NCI-H2081 treated with DMSO at 0.1 percent for 48 hours (cell line): ENCODE results near the gene TOLLIP.

ENCODE experiments used
- DNase-seq: peaks from one replicate; lab custom pipeline; 2025; lab: John Stamatoyannopoulos, UW

Gene TOLLIP

GRCh38 chr11:1297576-1298473 is 11.6 kb downstream of the TOLLIP start:
- no peak for DNase-seq

DNA sequence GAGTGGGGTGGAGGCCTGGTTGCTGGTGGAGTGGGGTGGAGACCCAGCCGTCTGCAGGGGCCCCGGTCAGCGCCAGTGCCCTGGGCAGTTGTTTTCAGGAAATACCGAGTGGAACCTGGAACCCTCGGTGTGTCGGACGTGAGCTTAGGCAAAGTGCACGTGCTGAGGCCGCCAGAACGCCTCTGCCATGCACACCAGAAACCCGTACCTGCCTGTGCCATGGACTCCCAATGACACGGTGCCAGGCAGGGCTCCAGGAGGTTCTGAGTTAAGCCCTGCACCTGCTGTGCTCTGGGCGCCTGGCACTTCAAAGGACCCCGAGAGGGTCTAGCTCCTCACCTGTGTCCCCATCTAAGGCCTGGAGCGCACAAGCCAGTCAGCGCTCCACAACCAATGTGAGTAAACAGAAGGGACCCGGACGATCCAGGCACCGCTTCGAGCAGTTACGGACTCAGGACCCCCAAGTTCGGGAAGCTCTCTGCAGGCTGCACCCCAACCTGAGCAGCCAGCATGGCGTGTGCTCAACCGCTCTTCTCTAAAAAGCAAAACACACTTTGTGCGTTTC is 12.3 kb downstream of the TOLLIP start:
- DNase-seq: no peak

GRCh38 chr11:1296287-1296686 is 13.1 kb downstream of the TOLLIP start:
- DNase-seq: no peak

DNA sequence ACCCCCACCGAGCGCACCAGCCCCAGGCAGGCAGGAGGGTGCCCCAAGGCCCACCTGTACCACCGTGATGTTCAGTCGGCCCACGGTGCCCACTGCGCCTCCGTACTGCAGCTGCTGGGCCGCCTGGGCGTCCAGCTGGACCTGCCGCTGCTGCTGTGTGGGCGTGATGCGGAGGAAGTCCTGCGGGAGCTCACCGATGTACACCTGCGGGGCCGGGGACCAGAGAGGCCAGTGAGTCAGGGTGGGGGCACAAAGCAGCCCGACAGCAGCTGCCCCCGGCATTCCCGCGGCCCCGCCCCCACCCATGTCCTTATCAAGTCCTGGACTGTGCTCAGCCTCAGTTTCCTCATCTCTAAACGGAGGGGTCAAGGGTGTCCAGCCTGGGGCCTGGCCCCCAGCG is 13.8 kb downstream of the TOLLIP start:
- no peak for DNase-seq

- no peak for DNase-seq
Observed at GRCh38 chr11:1295086-1295485, 14.3 kb downstream of the TOLLIP start.

- DNase-seq: no peak
Observed at GRCh38 chr11:1293619-1294015, 15.8 kb downstream of the TOLLIP start.

- DNase-seq: no peak
Observed at GRCh38 chr11:1292644-1293618, 16.5 kb downstream of the TOLLIP start.

DNA sequence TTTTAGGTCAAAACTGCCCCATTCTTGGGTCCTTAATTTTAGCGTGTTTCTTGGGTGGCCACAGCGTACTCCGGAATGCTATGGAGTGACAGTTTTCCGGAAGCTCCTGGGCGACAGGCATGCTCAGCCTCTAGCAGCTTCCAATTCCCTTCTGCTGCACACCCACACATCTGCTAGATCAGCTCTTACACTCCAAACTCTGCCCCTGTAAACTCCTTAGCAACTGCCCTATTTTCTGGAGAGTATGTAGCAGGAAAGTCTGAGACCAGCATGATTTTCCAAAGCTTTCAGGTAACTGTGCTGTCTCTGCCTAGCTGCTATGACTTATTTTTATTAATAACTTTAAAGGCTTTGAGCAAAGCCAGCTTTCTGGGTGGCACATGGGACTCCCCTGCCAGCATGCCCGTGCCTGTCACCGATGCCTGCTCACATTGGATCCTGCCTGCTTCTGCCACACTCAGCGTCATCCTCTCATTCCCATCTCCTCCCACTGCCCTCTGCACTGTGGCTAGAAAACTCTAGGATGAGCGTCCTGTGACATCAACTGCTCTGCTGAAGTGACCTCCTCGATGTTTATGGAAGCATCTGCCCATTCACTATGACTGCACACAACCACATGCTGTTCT is 17.3 kb downstream of the TOLLIP start:
- DNase-seq: no peak

DNA sequence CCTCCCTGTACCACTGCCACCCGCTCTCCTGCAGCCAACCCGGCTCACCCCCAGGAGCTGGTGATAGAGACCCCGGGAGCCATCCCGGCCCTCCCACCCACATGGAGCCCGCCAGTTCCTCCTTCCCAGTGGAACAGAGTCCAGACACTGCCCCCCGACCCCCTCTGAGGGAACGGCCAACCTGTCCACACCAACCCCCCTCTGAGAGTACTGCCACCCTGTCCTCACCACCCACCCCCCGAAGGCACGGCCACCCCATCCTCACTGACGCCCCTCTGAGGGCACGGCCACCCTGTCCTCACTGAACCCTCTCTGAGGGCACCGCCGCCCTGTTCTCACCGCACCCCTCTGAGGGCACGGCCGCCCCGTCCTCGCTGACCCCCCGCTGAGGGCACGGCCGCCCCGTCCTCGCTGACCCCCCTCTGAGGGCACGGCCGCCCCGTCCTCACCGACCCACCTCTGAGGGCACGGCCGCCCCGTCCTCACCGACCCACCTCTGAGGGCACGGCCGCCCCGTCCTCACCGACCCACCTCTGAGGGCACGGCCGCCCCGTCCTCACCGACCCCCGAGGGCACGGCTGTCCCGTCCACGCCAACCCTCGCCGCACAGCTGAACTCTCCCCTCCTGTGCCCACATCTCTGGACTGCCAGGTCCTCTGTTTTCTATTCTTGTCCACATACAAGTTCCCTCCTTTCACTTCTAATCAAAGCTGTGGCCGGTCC is 18.0 kb downstream of the TOLLIP start:
- no peak for DNase-seq

GRCh38 chr11:1290052-1291040 is 19.1 kb downstream of the TOLLIP start:
- DNase-seq: no peak

GRCh38 chr11:1289211-1289935 is 20.1 kb downstream of the TOLLIP start:
- DNase-seq: no peak

GRCh38 chr11:1288426-1289151 is 20.8 kb downstream of the TOLLIP start:
- no peak for DNase-seq

DNA sequence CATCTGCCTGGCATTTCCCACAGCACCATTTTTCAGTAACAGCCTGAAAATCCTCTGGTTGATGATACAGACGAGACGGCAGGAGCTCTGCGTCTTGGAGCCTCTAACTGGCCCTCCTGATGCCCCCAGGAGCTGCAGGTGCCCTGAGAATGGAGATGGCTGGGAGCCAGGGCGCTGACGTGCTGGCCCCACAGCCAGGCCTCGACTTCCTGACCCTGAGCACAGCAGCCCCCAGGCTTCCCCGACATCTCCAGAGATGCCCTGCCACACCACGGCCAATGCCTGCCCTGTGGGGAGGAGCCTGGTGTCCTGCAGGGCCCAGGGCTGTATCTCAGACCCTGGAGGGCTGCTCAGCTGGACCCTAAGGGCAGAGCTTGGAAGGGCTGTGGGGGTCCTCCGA is 21.5 kb downstream of the TOLLIP start:
- DNase-seq: no peak

DNA sequence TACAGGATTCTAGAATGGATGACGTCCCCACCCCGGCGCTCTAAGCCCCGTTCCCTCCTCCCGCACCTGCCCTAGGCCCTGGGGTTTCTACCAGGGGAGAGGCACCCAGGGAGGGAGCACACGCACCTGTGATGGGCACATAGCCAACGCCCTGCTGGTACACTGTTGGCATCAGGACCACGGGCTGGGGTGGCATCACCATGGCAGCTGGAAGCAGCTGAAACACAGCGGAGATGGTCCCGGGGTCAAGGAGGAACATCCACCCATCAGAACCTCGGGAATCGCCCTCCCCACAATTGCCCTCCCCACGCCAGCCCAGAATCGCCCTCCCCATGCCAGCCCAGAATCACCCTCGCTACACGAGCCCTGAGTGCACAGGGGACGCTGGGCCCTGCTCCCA is 23.6 kb downstream of the TOLLIP start:
- DNase-seq: no peak

GRCh38 chr11:1285316-1285744 is 24.1 kb downstream of the TOLLIP start:
- no peak for DNase-seq

- no peak for DNase-seq
Observed at GRCh38 chr11:1283906-1284305, 25.5 kb downstream of the TOLLIP start.

GRCh38 chr11:1283091-1283511 is 26.3 kb downstream of the TOLLIP start:
- no peak for DNase-seq

DNA sequence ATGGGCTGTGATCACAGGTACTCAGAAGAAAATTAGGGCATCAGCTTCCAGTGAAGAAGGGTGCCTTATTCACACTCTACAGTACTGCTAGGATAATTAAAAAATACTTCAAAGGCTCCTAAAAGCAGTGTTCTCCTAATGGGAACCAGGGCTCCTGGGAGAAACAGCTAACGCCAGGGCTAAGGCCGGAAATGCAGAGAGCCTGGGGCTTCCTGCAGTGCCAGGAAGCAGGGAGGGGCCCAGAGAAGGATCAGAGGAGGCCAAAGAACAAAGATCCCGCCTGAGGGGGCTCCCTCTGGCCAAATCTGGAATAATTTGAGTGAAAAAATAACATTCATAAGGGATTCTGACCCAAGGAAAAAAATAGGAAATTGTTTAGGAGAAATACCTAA is 27.5 kb downstream of the TOLLIP start:
- DNase-seq: no peak
